NCI-H82 treated with DMSO at 0.1 percent for 48 hours (cell line): ENCODE measurements around the gene FAM156A.
"Not testable (repeated sequence)": the region's sequence is repeated elsewhere in the genome, so short reads cannot be mapped to it uniquely, and the experiment has no call there.

Experiments
- DNase-seq: peaks from one replicate; lab custom pipeline; 2025; ENCODE audit not compliant: unreplicated experiment; lab: John Stamatoyannopoulos, UW

Gene FAM156A

GRCh38 chrX:52967922-52968321 is 9.6 kb upstream of the FAM156A start:
- DNase-seq = not testable (repeated sequence)

- DNase-seq = not testable (repeated sequence)
Measured at GRCh38 chrX:52966993-52967738, 8.8 kb upstream of the FAM156A start.

- not testable (repeated sequence) for DNase-seq
Measured at GRCh38 chrX:52958961-52959360, 643 bp upstream of the FAM156A start.

GRCh38 chrX:52949884-52950283 is 8.4 kb downstream of the FAM156A start:
- DNase-seq = not testable (repeated sequence)

- not testable (repeated sequence) for DNase-seq
Measured at GRCh38 chrX:52949325-52949724, 9.0 kb downstream of the FAM156A start.

GRCh38 chrX:52948265-52948664 is 10.1 kb downstream of the FAM156A start:
- DNase-seq = not testable (repeated sequence)

GRCh38 chrX:52947501-52947900 is 10.8 kb downstream of the FAM156A start:
- DNase-seq = not testable (repeated sequence)

GRCh38 chrX:52945838-52946494 is 12.4 kb downstream of the FAM156A start:
- DNase-seq = not testable (repeated sequence)

GRCh38 chrX:52941728-52942127 is 16.6 kb downstream of the FAM156A start:
- DNase-seq = not testable (repeated sequence)

GRCh38 chrX:52940704-52941103 is 17.6 kb downstream of the FAM156A start:
- DNase-seq = not testable (repeated sequence)

GRCh38 chrX:52935470-52935784 is 22.9 kb downstream of the FAM156A start:
- not testable (repeated sequence) for DNase-seq

GRCh38 chrX:52934704-52935469 is 23.4 kb downstream of the FAM156A start:
- DNase-seq = peak; percentile 72

- no peak for DNase-seq
Measured at GRCh38 chrX:52933976-52934703, 24.2 kb downstream of the FAM156A start.

GRCh38 chrX:52933213-52933612 is 25.1 kb downstream of the FAM156A start:
- no peak for DNase-seq

GRCh38 chrX:52930214-52930613 is 28.1 kb downstream of the FAM156A start:
- not testable (repeated sequence) for DNase-seq

- no peak for DNase-seq
Measured at GRCh38 chrX:52923781-52924241, 34.5 kb downstream of the FAM156A start.

GRCh38 chrX:52914704-52915103 is 43.6 kb downstream of the FAM156A start:
- DNase-seq = not testable (repeated sequence)

GRCh38 chrX:52913681-52914080 is 44.6 kb downstream of the FAM156A start:
- DNase-seq = not testable (repeated sequence)

- not testable (repeated sequence) for DNase-seq
Measured at GRCh38 chrX:52909313-52909969, 48.9 kb downstream of the FAM156A start.

- not testable (repeated sequence) for DNase-seq
Measured at GRCh38 chrX:52907900-52908299, 50.4 kb downstream of the FAM156A start.
